OCI-M2 (cell line): Measurements from ENCODE around the gene CSF2RB.

Experiments
- DNase-seq: peaks from one replicate; lab custom pipeline; 2025; ENCODE audit not compliant: unreplicated experiment; lab: John Stamatoyannopoulos, UW

The CSF2RB gene

GRCh38 chr22:36934418-36935312 is 21.2 kb downstream of the CSF2RB start:
- no peak for DNase-seq

GRCh38 chr22:36935313-36935610 is 21.8 kb downstream of the CSF2RB start:
- no peak for DNase-seq

GRCh38 chr22:36935694-36936093 is 22.3 kb downstream of the CSF2RB start:
- no peak for DNase-seq

- DNase-seq, result no peak
Measured at GRCh38 chr22:36936362-36937116, 23.1 kb downstream of the CSF2RB start.

GRCh38 chr22:36937319-36938027 is 24.0 kb downstream of the CSF2RB start:
- DNase-seq, result no peak

GRCh38 chr22:36938028-36938425 is 24.6 kb downstream of the CSF2RB start:
- DNase-seq, result no peak

GRCh38 chr22:36938886-36939285 is 25.5 kb downstream of the CSF2RB start:
- DNase-seq, result no peak

GRCh38 chr22:36940676-36941075 is 27.2 kb downstream of the CSF2RB start:
- DNase-seq, result no peak

GRCh38 chr22:36942556-36942955 is 29.1 kb downstream of the CSF2RB start:
- no peak for DNase-seq

- DNase-seq, result no peak
Measured at GRCh38 chr22:36946421-36947158, 33.2 kb downstream of the CSF2RB start.

- no peak for DNase-seq
Measured at GRCh38 chr22:36948273-36949225, 35.1 kb downstream of the CSF2RB start.

- no peak for DNase-seq
Measured at GRCh38 chr22:36950797-36951590, 37.6 kb downstream of the CSF2RB start.

- no peak for DNase-seq
Measured at GRCh38 chr22:36951746-36952145, 38.3 kb downstream of the CSF2RB start.

- no peak for DNase-seq
Measured at GRCh38 chr22:36953239-36954080, 40.0 kb downstream of the CSF2RB start.

GRCh38 chr22:36954251-36955014 is 41.0 kb downstream of the CSF2RB start:
- DNase-seq, result no peak

- DNase-seq, result no peak
Measured at GRCh38 chr22:36955691-36956090, 42.3 kb downstream of the CSF2RB start.

- no peak for DNase-seq
Measured at GRCh38 chr22:36958366-36958765, 44.9 kb downstream of the CSF2RB start.
